A549 (cell line): Measurements from ENCODE around the gene CMPK1.

Experiments
- CEBPB ChIP-seq, 2 experiments: fragments of >200 bp in 1 of 2; sonication (Bioruptor Twin) in 1 of 2; formaldehyde crosslinking in 1 of 2; IDR thresholded peaks; 2 replicates each; pipeline ENCODE4 v1.6.1; 2012 to 2016
- CHD2 ChIP-seq: fragments of 150-350 bp; IDR thresholded peaks from 2 replicates; pipeline ENCODE4 v1.6.1; 2014; ENCODE audit warnings: low read length; ENCODE audit not compliant: partially characterized antibody
- ELK1 ChIP-seq: fragments of 150-350 bp; IDR thresholded peaks from 2 replicates; pipeline ENCODE4 v1.6.1; 2014; ENCODE audit warnings: low read depth, mild to moderate bottlenecking, low read length
- HES2 ChIP-seq: fragments of >200 bp; sonication (Bioruptor Twin); formaldehyde crosslinking; IDR thresholded peaks from 2 replicates; pipeline ENCODE4 v1.6.1; 2016
- HEYL ChIP-seq: fragments of 250-450 bp; sonication (Bioruptor Pico); IDR thresholded peaks from 2 replicates; pipeline ENCODE4 v1.8.0; 2021; ENCODE audit warnings: mild to moderate bottlenecking, moderate library complexity
- KDM1A ChIP-seq: fragments of 200-600 bp; sonication (generic); IDR thresholded peaks from 2 replicates; pipeline ENCODE4 v1.6.1; 2016; ENCODE audit warnings: low read depth, mild to moderate bottlenecking
- MAX ChIP-seq: IDR thresholded peaks from 2 replicates; pipeline ENCODE4 v1.6.1; 2012
- MYC ChIP-seq: IDR thresholded peaks from 2 replicates; pipeline ENCODE4 v1.6.1; 2012; ENCODE audit warnings: mild to moderate bottlenecking, inconsistent platforms, low read length, improper control_type of control experiment, borderline replicate concordance
- PBX3 ChIP-seq: IDR thresholded peaks from 2 replicates; pipeline ENCODE4 v1.6.1; 2012
- POLR2A ChIP-seq: IDR thresholded peaks from 2 replicates; pipeline ENCODE4 v1.6.1; 2012; ENCODE audit warnings: mild to moderate bottlenecking, low read length
- POLR2AphosphoS2 ChIP-seq: conservative IDR thresholded peaks from 2 replicates; pipeline ENCODE4 v1.6.1; 2012; ENCODE audit warnings: low read length, improper control_type of control experiment, inconsistent platforms
- RFX5 ChIP-seq: fragments of 450-650 bp; IDR thresholded peaks from 2 replicates; pipeline ENCODE4 v1.7.1; 2014; ENCODE audit warnings: antibody characterized with exemption, mild to moderate bottlenecking, moderate library complexity
- TF ChIP-seq, protein P1 (sequence below): fragments of >200 bp; sonication (Bioruptor Twin); formaldehyde crosslinking; IDR thresholded peaks from 3 replicates; pipeline ENCODE4 v1.5.1; 2016

DNA sequence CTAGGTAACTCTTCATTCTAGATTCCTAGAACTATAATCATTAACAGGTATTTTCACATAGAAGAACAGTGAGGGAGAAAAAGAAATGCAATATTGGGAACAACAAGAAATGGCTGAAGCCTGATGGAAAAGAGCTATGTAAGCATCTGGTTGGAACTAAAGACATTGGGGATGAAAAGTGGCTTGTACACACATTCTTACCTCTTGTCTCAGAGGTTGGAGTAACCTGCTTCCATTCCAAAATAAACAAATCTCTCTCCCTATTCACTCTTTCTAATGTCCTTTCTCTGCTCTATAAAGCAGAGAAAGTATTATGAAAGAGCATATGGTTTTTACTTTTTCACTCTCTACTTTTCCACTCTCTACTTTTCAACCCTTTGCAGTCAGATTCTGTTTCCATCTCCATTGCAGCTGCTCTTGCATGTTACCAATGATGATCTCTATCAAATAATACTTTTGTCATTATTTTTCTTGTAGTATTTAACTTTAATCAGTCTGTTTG is 37.5 kb downstream of the CMPK1 start:
- TF ChIP-seq POLR2AphosphoS2 (no peak), HEYL (CRISPR knock-in tag) (no peak), CEBPB (IDR thresholded peaks at IDR 0.05) (no peak), MAX (no peak), HES2 (no peak), MYC (no peak), POLR2A (no peak), CHD2 (no peak), ELK1 (no peak), RFX5 (no peak), PBX3 (no peak), KDM1A (no peak)
- TF ChIP-seq, protein P1, sequence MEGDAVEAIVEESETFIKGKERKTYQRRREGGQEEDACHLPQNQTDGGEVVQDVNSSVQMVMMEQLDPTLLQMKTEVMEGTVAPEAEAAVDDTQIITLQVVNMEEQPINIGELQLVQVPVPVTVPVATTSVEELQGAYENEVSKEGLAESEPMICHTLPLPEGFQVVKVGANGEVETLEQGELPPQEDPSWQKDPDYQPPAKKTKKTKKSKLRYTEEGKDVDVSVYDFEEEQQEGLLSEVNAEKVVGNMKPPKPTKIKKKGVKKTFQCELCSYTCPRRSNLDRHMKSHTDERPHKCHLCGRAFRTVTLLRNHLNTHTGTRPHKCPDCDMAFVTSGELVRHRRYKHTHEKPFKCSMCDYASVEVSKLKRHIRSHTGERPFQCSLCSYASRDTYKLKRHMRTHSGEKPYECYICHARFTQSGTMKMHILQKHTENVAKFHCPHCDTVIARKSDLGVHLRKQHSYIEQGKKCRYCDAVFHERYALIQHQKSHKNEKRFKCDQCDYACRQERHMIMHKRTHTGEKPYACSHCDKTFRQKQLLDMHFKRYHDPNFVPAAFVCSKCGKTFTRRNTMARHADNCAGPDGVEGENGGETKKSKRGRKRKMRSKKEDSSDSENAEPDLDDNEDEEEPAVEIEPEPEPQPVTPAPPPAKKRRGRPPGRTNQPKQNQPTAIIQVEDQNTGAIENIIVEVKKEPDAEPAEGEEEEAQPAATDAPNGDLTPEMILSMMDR = no peak
